B cell (primary cell): ENCODE data around the gene DVL1. TPM values are rescaled to one million over a fixed set of nuclear protein-coding genes. Genes with fewer than 3 reads are reported as not detected.

Source experiments
- ATAC-seq: fragments of 200-7000 bp; cut with Tn5 transposase; one replicate; pipeline ENCODE4 v1.10.0; 2021; ENCODE audit warnings: low read depth, mild to moderate bottlenecking, moderate number of reproducible peaks, moderate library complexity
- CTCF ChIA-PET: fragments of 350-600 bp; sonication (Branson Sonifier 250); formaldehyde crosslinking; loops from one replicate; lab custom pipeline; 2021; ENCODE audit warnings: antibody characterized with exemption, inconsistent platforms; lab: Charles Lee
- POLR2A ChIA-PET: fragments of 350-600 bp; sonication (Branson Sonifier 250); formaldehyde crosslinking; loops from one replicate; lab custom pipeline; 2021; ENCODE audit warnings: antibody characterized with exemption; lab: Charles Lee
- DNase-seq: peaks from one replicate; pipeline ENCODE4 v3.0.0; 2013
- H2AFZ ChIP-seq: 2 replicates; pipeline ENCODE4 v1.6.1; 2012; ENCODE audit warnings: mild to moderate bottlenecking, low read depth, low read length; ENCODE audit not compliant: insufficient read depth, poor library complexity, severe bottlenecking
- H3K27ac ChIP-seq, 2 donors: 1 replicate in 1 of 2; 2 replicates in 1 of 2; pipeline ENCODE4 v1.5.1; 2012 to 2013; ENCODE audit warnings: low read length in 2 of 2, mild to moderate bottlenecking in 2 of 2, moderate library complexity in 1 of 2
- H3K27me3 ChIP-seq, 4 experiments: fragments of 200-600 bp in 1 of 4; sonication (generic) in 1 of 4; replicated peaks in 1 of 4; 1 replicate in 2 of 4; 2 replicates in 2 of 4; pipeline versions ENCODE4 v1.6.1 to v1.7.0; 2013 to 2016; ENCODE audit warnings: low read length in 3 of 4, mild to moderate bottlenecking in 2 of 4, mixed read lengths in 1 of 4, moderate library complexity in 1 of 4; ENCODE audit not compliant: insufficient read depth in 4 of 4, control insufficient read depth in 3 of 4; ENCODE audit errors: control extremely low read depth in 1 of 4
- H3K36me3 ChIP-seq, 2 experiments: replicated peaks in 1 of 2; 1 replicate in 1 of 2; 2 replicates in 1 of 2; pipeline versions ENCODE4 v1.6.1 to v1.7.1; 2013; ENCODE audit warnings: low read length in 1 of 2; ENCODE audit not compliant: insufficient read depth in 2 of 2, control insufficient read depth in 1 of 2; ENCODE audit errors: control extremely low read depth in 1 of 2, extremely low read depth in 1 of 2
- H3K4me1 ChIP-seq, 2 donors: fragments of 200-600 bp in 1 of 2; sonication (generic) in 1 of 2; 1 replicate in 1 of 2; 2 replicates in 1 of 2; pipeline versions ENCODE4 v1.5.1 to v1.6.1; 2013 to 2017; ENCODE audit warnings: low read length in 2 of 2; ENCODE audit not compliant: control insufficient read depth in 2 of 2, insufficient read depth in 2 of 2
- H3K4me2 ChIP-seq: replicated peaks from 2 replicates; pipeline ENCODE3; 2012; ENCODE audit warnings: mild to moderate bottlenecking, low read depth, low read length; ENCODE audit not compliant: poor library complexity, severe bottlenecking
- H3K4me3 ChIP-seq, 5 experiments: fragments of 200-600 bp in 1 of 5; sonication (generic) in 1 of 5; 1 replicate in 3 of 5; 2 replicates in 2 of 5; pipeline versions ENCODE4 v1.5.1 to v1.7.0; 2011 to 2016; ENCODE audit warnings: low read length in 4 of 5, mild to moderate bottlenecking in 4 of 5, low read depth in 2 of 5, control low read depth in 1 of 5, moderate library complexity in 1 of 5; ENCODE audit not compliant: insufficient read depth in 1 of 5; ENCODE audit errors: control extremely low read depth in 1 of 5, extremely low read depth in 1 of 5
- H3K79me2 ChIP-seq: fragments of 200-600 bp; sonication (generic); one replicate; pipeline ENCODE4 v1.6.0; 2016; ENCODE audit warnings: low read length; ENCODE audit not compliant: control insufficient read depth, insufficient read depth
- H3K9ac ChIP-seq: fragments of 200-600 bp; sonication (generic); 2 replicates; pipeline ENCODE4 v1.6.1; 2017; ENCODE audit warnings: mild to moderate bottlenecking, low read length, moderate library complexity
- H3K9me3 ChIP-seq, 3 donors: one replicate each; pipeline versions ENCODE4 v1.6.1 to v1.7.1; 2013; ENCODE audit warnings: low read length in 2 of 3; ENCODE audit not compliant: control insufficient read depth in 2 of 3, insufficient read depth in 1 of 3; ENCODE audit errors: control extremely low read depth in 1 of 3
- H4K20me1 ChIP-seq: 2 replicates; pipeline ENCODE4 v1.6.0; 2012; ENCODE audit warnings: mild to moderate bottlenecking, low read length; ENCODE audit not compliant: insufficient read depth, control insufficient read depth, poor library complexity, severe bottlenecking
- H3K27ac Mint-ChIP-seq: one replicate; pipeline ENCODE4 v1.8.0; 2021; ENCODE audit warnings: mixed read lengths
- H3K27me3 Mint-ChIP-seq: one replicate; pipeline ENCODE4 v1.8.0; 2021; ENCODE audit warnings: mixed read lengths
- H3K4me1 Mint-ChIP-seq: one replicate; pipeline ENCODE4 v1.8.0; 2021; ENCODE audit warnings: mixed read lengths
- H3K4me3 Mint-ChIP-seq: one replicate; pipeline ENCODE4 v1.8.0; 2021; ENCODE audit warnings: mixed read lengths
- H3K9me3 Mint-ChIP-seq: one replicate; pipeline ENCODE4 v1.8.0; 2022; ENCODE audit warnings: mixed read lengths; ENCODE audit not compliant: insufficient read depth
- CTCF ChIP-seq: fragments of 200-600 bp; IDR thresholded peaks from one replicate; pipeline ENCODE4 v1.8.0; 2022; ENCODE audit warnings: antibody characterized with exemption, mild to moderate bottlenecking
- EZH2 ChIP-seq: IDR thresholded peaks from 2 replicates; pipeline ENCODE4 v1.6.1; 2012; ENCODE audit warnings: borderline replicate concordance, low read depth, mild to moderate bottlenecking, moderate library complexity, low read length; ENCODE audit not compliant: insufficient read depth, poor library complexity, severe bottlenecking
- WGBS: methylation state at CpG from one replicate; pipeline ENCODE4 v1.1.5; 2013; ENCODE audit warnings: missing lambda C conversion rate; ENCODE audit not compliant: insufficient coverage; 5-methylcytosine and 5-hydroxymethylcytosine counted together
- intact Hi-C: fragments of 100-400 bp; cut with micrococcal nuclease; formaldehyde crosslinking; loops from one replicate; pipeline ENCODE4 v1.10.0; 2022
- polyA plus RNA-seq: library from polyadenylated mRNA; depleted of rRNA; stranded (reverse); fragments of >200 nt; gene quantifications from 2 replicates; pipeline ENCODE4 v1.2.3, GENCODE V29; 2012
- total RNA-seq, 2 donors: library from RNA; stranded (reverse); fragments of 120-200 nt in 1 of 2; gene quantifications; 1 replicate in 1 of 2; 2 replicates in 1 of 2; pipeline versions ENCODE4 v1.2.3 to v1.2.4, GENCODE V29; 2013 to 2022

DVL1 gene
- total and polyA plus RNA-seq, 2 donors (not counting 1 experiment from before 2014, with no cell fraction given) = 46.1 to 53.5 TPM

DNA sequence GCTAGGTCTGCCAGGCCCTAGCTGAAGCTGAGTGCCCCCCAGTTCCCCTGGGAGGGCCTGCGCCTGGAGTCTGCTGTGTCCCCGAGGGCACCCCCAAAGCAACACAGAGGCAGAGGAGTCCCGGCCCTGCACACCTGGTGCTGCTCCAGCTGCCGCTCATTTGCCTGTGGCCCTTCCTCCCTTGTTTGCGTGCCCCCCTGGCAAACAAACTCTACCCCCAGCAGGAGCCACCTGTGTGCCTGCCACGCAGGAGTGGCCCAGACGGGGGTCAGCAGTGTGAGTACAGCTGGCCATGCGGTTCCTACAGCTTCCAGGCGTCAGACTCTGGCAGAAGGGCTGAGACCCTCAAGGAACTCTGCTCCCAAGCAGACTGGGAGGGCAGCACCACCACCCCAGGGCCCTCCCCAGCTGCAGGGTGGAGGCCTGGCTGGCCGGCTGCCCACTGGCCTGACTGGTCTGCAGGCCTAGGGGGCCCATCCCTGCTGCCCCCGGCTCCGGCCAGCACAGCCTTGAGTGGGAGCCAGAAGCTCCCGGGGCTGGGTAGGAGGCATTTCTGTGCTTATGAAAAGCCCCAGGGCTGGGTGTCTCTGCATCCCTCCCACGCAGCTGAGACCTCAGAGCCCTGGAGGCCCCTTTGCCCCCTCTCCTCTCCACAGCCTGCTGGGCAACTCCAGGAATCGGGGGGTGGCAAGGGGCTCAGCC is 18.7 kb downstream of the DVL1 start:
- peaks cover 6% of the 10 kb centered on the region for H3K79me2 ChIP-seq
- intact Hi-C loops = no loop called here
- peak; percentile 36 for ATAC-seq

More for the DNA sequence above, 18.7 kb downstream of the DVL1 start:
- H3K9ac ChIP-seq = no peak overlapping the region
- H3K4me3 Mint-ChIP-seq = peak overlapping the region; percentile 37
- H3K27ac Mint-ChIP-seq = peak overlapping the region; percentile 59
- whole genome bisulfite sequencing = 44% methylated on average over 14 of the region's 15 CpGs
- peaks cover 7 to 24% of the 10 kb centered on the region in 2 donors for H3K4me1 ChIP-seq
- POLR2A ChIA-PET = no interaction called here
- H3K4me1 Mint-ChIP-seq = peaks cover 15% of the 10 kb centered on the region
- H3K9me3 ChIP-seq = peaks cover 0 to 16% (median 0%) of the 10 kb centered on the region in 3 donors
- H3K36me3 ChIP-seq = peaks cover 0 to 4% of the 10 kb centered on the region in 2 experiments
- H3K4me3 ChIP-seq = no peak overlapping the region
- no peaks in the 10 kb centered on the region for H3K9me3 Mint-ChIP-seq
- no peak overlapping the region for H2AFZ ChIP-seq
- no peak for DNase-seq
- no peaks in the 10 kb centered on the region for H3K27me3 ChIP-seq
- H3K4me2 ChIP-seq = peak overlapping the region; percentile 51
- H3K27ac ChIP-seq = peak overlapping the region in 1 of 2 donors; percentile 44
- no peaks in the 10 kb centered on the region for H3K27me3 Mint-ChIP-seq
- H4K20me1 ChIP-seq = peaks cover 7% of the 10 kb centered on the region
- CTCF ChIA-PET = no interaction called here
- TF ChIP-seq EZH2 = no peak
- no peak for TF ChIP-seq CTCF
